ENCODE measurements around the gene MLXIP. TPM values are rescaled to one million over a fixed set of nuclear protein-coding genes. Genes with fewer than 3 reads are reported as not detected.

Gene MLXIP
- total RNA-seq, 1 experiment from 2014 or later = 16.7 TPM

- no peaks in the 10 kb centered on the region for H3K4me1 ChIP-seq (ENCODE audit: insufficient read depth, low read length)
- H3K27me3 ChIP-seq (ENCODE audit: low read length) = no peaks in the 10 kb centered on the region
- intact Hi-C loops (cut with micrococcal nuclease) = no loop called here
- ATAC-seq = no peak; the same call in 1 of the 2 replicates
- POLR2A ChIA-PET (ENCODE audit: unreplicated experiment) = no interaction called here
- H3K4me2 ChIP-seq (ENCODE audit: low read length) = peak overlapping the region; percentile 74; the same call in 1 of the 2 replicates
- no peak for DNase-seq
- H3K4me3 ChIP-seq (ENCODE audit: low read length) = no peak overlapping the region
- H3K9ac ChIP-seq (ENCODE audit: low read length) = no peak overlapping the region
- CTCF ChIA-PET = no interaction called here
- no peaks in the 10 kb centered on the region for H3K9me3 ChIP-seq (ENCODE audit: low read length)
- no peaks in the 10 kb centered on the region for H3K79me2 ChIP-seq (ENCODE audit: low read length)
- no peak overlapping the region for H3K27ac ChIP-seq (ENCODE audit: low read length)
- no TSS peak for BruUV-seq (replicated peaks)
- H3K36me3 ChIP-seq (ENCODE audit: low read depth, low read length) = no peaks in the 10 kb centered on the region
- no peaks in the 10 kb centered on the region for H3K9me2 ChIP-seq (replicated peaks; ENCODE audit: low read length)
- H2AFZ ChIP-seq (ENCODE audit: low read length) = peak overlapping the region; percentile 68; the same call in 1 of the 2 replicates
- no peaks in the 10 kb centered on the region for H4K20me1 ChIP-seq (ENCODE audit: low read length)
- TF ChIP-seq, protein P1, sequence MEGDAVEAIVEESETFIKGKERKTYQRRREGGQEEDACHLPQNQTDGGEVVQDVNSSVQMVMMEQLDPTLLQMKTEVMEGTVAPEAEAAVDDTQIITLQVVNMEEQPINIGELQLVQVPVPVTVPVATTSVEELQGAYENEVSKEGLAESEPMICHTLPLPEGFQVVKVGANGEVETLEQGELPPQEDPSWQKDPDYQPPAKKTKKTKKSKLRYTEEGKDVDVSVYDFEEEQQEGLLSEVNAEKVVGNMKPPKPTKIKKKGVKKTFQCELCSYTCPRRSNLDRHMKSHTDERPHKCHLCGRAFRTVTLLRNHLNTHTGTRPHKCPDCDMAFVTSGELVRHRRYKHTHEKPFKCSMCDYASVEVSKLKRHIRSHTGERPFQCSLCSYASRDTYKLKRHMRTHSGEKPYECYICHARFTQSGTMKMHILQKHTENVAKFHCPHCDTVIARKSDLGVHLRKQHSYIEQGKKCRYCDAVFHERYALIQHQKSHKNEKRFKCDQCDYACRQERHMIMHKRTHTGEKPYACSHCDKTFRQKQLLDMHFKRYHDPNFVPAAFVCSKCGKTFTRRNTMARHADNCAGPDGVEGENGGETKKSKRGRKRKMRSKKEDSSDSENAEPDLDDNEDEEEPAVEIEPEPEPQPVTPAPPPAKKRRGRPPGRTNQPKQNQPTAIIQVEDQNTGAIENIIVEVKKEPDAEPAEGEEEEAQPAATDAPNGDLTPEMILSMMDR (conservative IDR thresholded peaks at IDR 0.05; ENCODE audit: low read depth, low read length) = no peak
- TF ChIP-seq EZH2 (IDR thresholded peaks at IDR 0.05; ENCODE audit: low read length, unreplicated experiment) = no peak
- no peak for TF ChIP-seq EZH2phosphoT487 (IDR thresholded peaks at IDR 0.05; ENCODE audit: borderline replicate concordance, low read length)
- H3F3A ChIP-seq (ENCODE audit: low read length, unreplicated experiment) = no peaks in the 10 kb centered on the region
These were observed 105.0 kb downstream of the MLXIP start for GRCh38 chr12:122183588-122183940.

DNA sequence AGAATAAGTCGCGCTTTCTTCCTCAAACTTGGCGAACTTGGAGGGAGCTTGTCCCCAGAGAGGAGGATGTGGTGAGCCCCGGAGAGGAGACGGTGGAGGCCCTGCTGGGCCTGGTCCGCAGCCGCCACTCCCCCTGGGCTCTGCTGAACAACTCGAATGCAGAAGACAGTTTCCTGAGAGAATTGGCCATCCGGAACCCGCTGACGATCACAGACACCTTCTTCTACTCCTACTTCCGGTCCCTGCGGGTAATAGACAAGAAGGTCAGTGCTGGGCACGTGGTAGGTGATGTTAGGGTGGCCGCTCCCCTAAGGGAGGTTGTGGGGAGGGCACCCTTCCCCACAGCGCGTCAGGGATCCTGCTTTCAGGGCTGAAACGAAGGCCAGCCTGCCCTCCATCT lies 106.0 kb downstream of the MLXIP start:
- POLR2A ChIA-PET (ENCODE audit: unreplicated experiment) = no interaction called here

DNA sequence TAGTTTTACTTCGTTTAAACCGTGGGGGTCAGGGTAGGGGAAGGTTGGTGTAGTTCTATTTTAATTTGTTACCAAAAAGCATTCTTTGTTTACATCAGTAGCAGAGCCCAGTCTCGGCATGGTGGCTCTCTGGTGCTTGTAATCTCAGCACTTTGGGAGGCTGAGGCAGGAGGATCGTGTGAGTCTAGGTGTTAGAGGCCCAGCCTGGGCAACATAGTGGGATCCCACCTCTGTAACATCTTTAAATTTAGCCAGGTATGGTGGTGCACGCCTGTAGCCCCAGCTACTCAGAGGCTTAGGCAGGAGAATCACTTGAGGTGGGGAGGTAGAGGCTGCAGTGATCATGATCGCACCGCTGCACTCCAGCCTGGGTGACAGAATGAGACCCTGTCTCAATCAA lies 106.5 kb downstream of the MLXIP start:
- Histone ChIP-seq H3K4me1 (ENCODE audit: insufficient read depth, low read length) (no peaks in the 10 kb centered on the region), H3K36me3 (ENCODE audit: low read depth, low read length) (no peaks in the 10 kb centered on the region), H3K9me2 (replicated peaks; ENCODE audit: low read length) (no peaks in the 10 kb centered on the region), H3K4me2 (ENCODE audit: low read length) (no peak overlapping the region), H2AFZ (ENCODE audit: low read length) (no peak overlapping the region), H3K4me3 (ENCODE audit: low read length) (no peak overlapping the region), H3K9me3 (ENCODE audit: low read length) (no peaks in the 10 kb centered on the region), H3K27me3 (ENCODE audit: low read length) (no peaks in the 10 kb centered on the region), H3K27ac (ENCODE audit: low read length) (no peak overlapping the region), H3K9ac (ENCODE audit: low read length) (no peak overlapping the region), H3F3A (ENCODE audit: low read length, unreplicated experiment) (no peaks in the 10 kb centered on the region), H3K79me2 (ENCODE audit: low read length) (no peaks in the 10 kb centered on the region), H4K20me1 (ENCODE audit: low read length) (no peaks in the 10 kb centered on the region)
- intact Hi-C loops (cut with micrococcal nuclease) = no loop called here
- no peak for TF ChIP-seq EZH2 (IDR thresholded peaks at IDR 0.05; ENCODE audit: low read length, unreplicated experiment)
- TF ChIP-seq, protein P1 (conservative IDR thresholded peaks at IDR 0.05; ENCODE audit: low read depth, low read length) = no peak
- no peak for TF ChIP-seq EZH2phosphoT487 (IDR thresholded peaks at IDR 0.05; ENCODE audit: borderline replicate concordance, low read length)
- ATAC-seq = no peak
- ChIA-PET POLR2A (ENCODE audit: unreplicated experiment) (no interaction called here), CTCF (no interaction called here)
- BruUV-seq (replicated peaks) = no TSS peak
- no peak for DNase-seq

More for the DNA sequence above, 106.0 kb downstream of the MLXIP start:
- no TSS peak for BruUV-seq (replicated peaks)
- Histone ChIP-seq H3K9me3 (ENCODE audit: low read length) (no peaks in the 10 kb centered on the region), H4K20me1 (ENCODE audit: low read length) (no peaks in the 10 kb centered on the region), H3K4me1 (ENCODE audit: insufficient read depth, low read length) (no peaks in the 10 kb centered on the region), H3K27me3 (ENCODE audit: low read length) (no peaks in the 10 kb centered on the region), H3K79me2 (ENCODE audit: low read length) (no peaks in the 10 kb centered on the region), H2AFZ (ENCODE audit: low read length) (no peak overlapping the region), H3K27ac (ENCODE audit: low read length) (no peak overlapping the region), H3K36me3 (ENCODE audit: low read depth, low read length) (no peaks in the 10 kb centered on the region), H3K4me2 (ENCODE audit: low read length) (no peak overlapping the region), H3K9me2 (replicated peaks; ENCODE audit: low read length) (no peaks in the 10 kb centered on the region), H3K4me3 (ENCODE audit: low read length) (no peak overlapping the region), H3F3A (ENCODE audit: low read length, unreplicated experiment) (no peaks in the 10 kb centered on the region), H3K9ac (ENCODE audit: low read length) (no peak overlapping the region)
- CTCF ChIA-PET = no interaction called here
- TF ChIP-seq, protein P1 (conservative IDR thresholded peaks at IDR 0.05; ENCODE audit: low read depth, low read length) = no peak
- TF ChIP-seq EZH2phosphoT487 (IDR thresholded peaks at IDR 0.05; ENCODE audit: borderline replicate concordance, low read length) (no peak), EZH2 (IDR thresholded peaks at IDR 0.05; ENCODE audit: low read length, unreplicated experiment) (no peak)
- intact Hi-C loops (cut with micrococcal nuclease) = no loop called here
- ATAC-seq (no peak), DNase-seq (no peak)

All from PC-3 (cell line).